Sciatic nerve (tissue), 2 donors: ENCODE results near the gene RAPGEF3. TPM values are rescaled to one million over a fixed set of nuclear protein-coding genes. Genes with fewer than 3 reads are reported as not detected.

Experiments
- ATAC-seq: fragments of 200-7000 bp; cut with Tn5 transposase; one replicate; pipeline ENCODE4 v1.9.1; 2020; ENCODE audit warnings: mild to moderate bottlenecking, moderate library complexity
- DNase-seq: peaks from one replicate; pipeline ENCODE4 v3.0.0-alpha.2; 2020; ENCODE audit warnings: low spot score
- intact Hi-C: fragments of 100-400 bp; cut with DNase I; formaldehyde crosslinking; loops from one replicate; pipeline ENCODE4 v1.14.2; 2022
- total RNA-seq: library from RNA; stranded (reverse); fragmentation: NEBNext Ultra II Directional; extraction: Animal tissue kit (Norgen Biotek cat#: 25700); gene quantifications from one replicate; pipeline ENCODE4 v1.2.1, GENCODE V29; 2021
- donor health status: DM: no; HTN: no; CAD: no.
- donor health status: DM: no; HTN: no; CAD: no.

The RAPGEF3 gene
- total RNA-seq, 1 donor from 2014 or later = 73.4 TPM

- no peak for DNase-seq
- ATAC-seq = peak; percentile 11
- intact Hi-C loops = loop anchor here (5.0 to 10.0 kb wide), 2 partner anchors 61 to 349 kb away; no protein-coding TSS in a partner anchor
Observed at GRCh38 chr12:47715877-47716548, 42.7 kb downstream of the RAPGEF3 start.

- ATAC-seq (peak; percentile 71), DNase-seq (peak; percentile 90)
- intact Hi-C loops = loop anchor here (5.0 to 10.0 kb wide), 2 partner anchors 62 to 349 kb away; no protein-coding TSS in a partner anchor
Observed at GRCh38 chr12:47715393-47715876, 43.2 kb downstream of the RAPGEF3 start.

GRCh38 chr12:47714826-47715386 is 43.8 kb downstream of the RAPGEF3 start:
- ATAC-seq (no peak), DNase-seq (no peak)
- intact Hi-C loops = loop anchor here (5.0 to 10.0 kb wide), 3 partner anchors 62 to 350 kb away; no protein-coding TSS in a partner anchor

- ATAC-seq (no peak), DNase-seq (no peak)
- intact Hi-C loops = loop anchor here (5.0 to 10.0 kb wide), 2 partner anchors 125 to 353 kb away; no protein-coding TSS in a partner anchor
Observed at GRCh38 chr12:47712171-47712570, 46.5 kb downstream of the RAPGEF3 start.

- DNase-seq (no peak), ATAC-seq (no peak)
- intact Hi-C loops = loop anchor here (5.0 to 10.0 kb wide), 2 partner anchors 126 to 353 kb away; no protein-coding TSS in a partner anchor
Observed at GRCh38 chr12:47711448-47711847, 47.2 kb downstream of the RAPGEF3 start.

GRCh38 chr12:47710278-47710677 is 48.4 kb downstream of the RAPGEF3 start:
- intact Hi-C loops = loop anchor here (5.0 to 10.0 kb wide), 2 partner anchors 127 to 355 kb away; no protein-coding TSS in a partner anchor
- no peak for ATAC-seq
- DNase-seq = no peak

GRCh38 chr12:47709671-47710070 is 49.0 kb downstream of the RAPGEF3 start:
- DNase-seq = no peak
- no peak for ATAC-seq
- intact Hi-C loops = loop anchor here (5.0 to 10.0 kb wide), 2 partner anchors 128 to 355 kb away; no protein-coding TSS in a partner anchor

GRCh38 chr12:47709237-47709636 is 49.4 kb downstream of the RAPGEF3 start:
- ATAC-seq = no peak
- intact Hi-C loops = no loop called here
- DNase-seq = no peak

GRCh38 chr12:47707905-47708543 is 50.7 kb downstream of the RAPGEF3 start:
- ATAC-seq = no peak
- no peak for DNase-seq
- intact Hi-C loops = no loop called here

GRCh38 chr12:47707355-47707754 is 51.3 kb downstream of the RAPGEF3 start:
- intact Hi-C loops = no loop called here
- DNase-seq = no peak

GRCh38 chr12:47705566-47706425 is 52.9 kb downstream of the RAPGEF3 start, which contains the start of gene RPAP3:
TSS of gene RPAP3 (minus strand) at chr12:47706030. CDS start at chr12:47702840, 3,190 bp downstream.
- intact Hi-C loops = no loop called here
- peak; percentile 99 for DNase-seq
- ATAC-seq = peak; percentile 99

More at GRCh38 chr12:47707355-47707754, 51.3 kb downstream of the RAPGEF3 start:
- no peak for ATAC-seq

GRCh38 chr12:47705229-47705565 is 53.5 kb downstream of the RAPGEF3 start:
- DNase-seq = no peak
- ATAC-seq = no peak
- intact Hi-C loops = no loop called here

GRCh38 chr12:47704719-47705118 is 54.0 kb downstream of the RAPGEF3 start:
- intact Hi-C loops = no loop called here
- DNase-seq = no peak
- ATAC-seq = no peak

GRCh38 chr12:47700263-47700662 is 58.4 kb downstream of the RAPGEF3 start:
- intact Hi-C loops = no loop called here
- no peak for DNase-seq
- ATAC-seq = no peak

GRCh38 chr12:47698631-47699030 is 60.0 kb downstream of the RAPGEF3 start:
- DNase-seq (no peak), ATAC-seq (no peak)
- intact Hi-C loops = no loop called here

- DNase-seq (no peak), ATAC-seq (no peak)
- intact Hi-C loops = no loop called here
Observed at GRCh38 chr12:47698055-47698454, 60.6 kb downstream of the RAPGEF3 start.

GRCh38 chr12:47689215-47689614 is 69.5 kb downstream of the RAPGEF3 start:
- ATAC-seq (no peak), DNase-seq (no peak)
- intact Hi-C loops = no loop called here

GRCh38 chr12:47687636-47688035 is 71.0 kb downstream of the RAPGEF3 start:
- intact Hi-C loops = no loop called here
- no peak for ATAC-seq
- DNase-seq = no peak
